ENCODE results near the gene AOPEP. TPM values are rescaled to one million over a fixed set of nuclear protein-coding genes. Genes with fewer than 3 reads are reported as not detected.

The AOPEP gene
- total and polyA plus RNA-seq, 11 donors: 105 to 310 (median 185) TPM

DNA sequence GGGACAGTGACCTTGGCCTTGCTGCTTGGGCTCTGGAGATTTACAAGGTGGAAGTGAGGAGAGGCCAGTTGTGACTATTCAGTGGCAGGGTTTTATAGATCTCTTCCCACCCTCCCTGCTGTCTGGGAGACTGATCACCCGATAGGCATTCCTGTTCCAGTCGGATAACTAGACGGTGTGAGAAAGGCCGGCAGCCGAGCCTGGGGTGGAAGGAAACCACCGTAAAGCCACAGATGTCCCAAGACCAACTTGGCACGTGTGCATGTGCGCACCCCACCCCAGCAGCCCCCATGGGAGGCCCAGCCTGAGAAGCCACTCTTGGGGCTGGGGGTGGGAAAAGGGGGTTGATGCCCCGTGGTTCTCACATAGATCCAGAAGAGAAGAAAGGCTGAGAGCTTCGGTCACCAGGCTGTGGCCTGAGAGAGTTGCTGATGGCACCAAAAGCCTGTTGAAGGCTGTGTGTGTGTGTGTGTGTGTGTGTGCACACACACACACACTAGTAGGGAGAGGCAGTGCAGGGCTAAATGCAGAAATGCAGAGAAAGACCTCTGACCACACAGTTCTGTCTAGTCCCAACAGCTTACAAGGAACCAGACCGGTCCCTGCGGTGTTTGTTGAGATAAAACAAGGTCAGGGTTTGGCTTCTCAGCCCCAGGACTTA is 365.2 kb downstream of the AOPEP start:
- peak in 1 of 5 donors; percentile 32 for DNase-seq
- Histone ChIP-seq H3K9me3 (no peaks in the 10 kb centered on the region), H3K27ac (peak overlapping the region; percentile 61 to 90 (median 82)), H3K4me3 (no peak overlapping the region), H3K27me3 (no peaks in the 10 kb centered on the region), H3K36me3 (peaks cover 0 to 46% (median 10%) of the 10 kb centered on the region in 9 donors), H3K4me1 (peaks cover 13 to 95% (median 78%) of the 10 kb centered on the region in 12 donors)
- ATAC-seq: peak in 2 of 4 donors; percentile 0 to 1
- whole genome bisulfite sequencing, 4 donors: 27 to 45% (median 35%) methylated on average over 12 of the region's 12 CpGs
- intact Hi-C loops (cut with DNase I): loop anchor here in 1 of 10 donors (5.0 kb wide), 1 partner anchor 74 kb away; no protein-coding TSS in a partner anchor
- TF ChIP-seq, protein P1, sequence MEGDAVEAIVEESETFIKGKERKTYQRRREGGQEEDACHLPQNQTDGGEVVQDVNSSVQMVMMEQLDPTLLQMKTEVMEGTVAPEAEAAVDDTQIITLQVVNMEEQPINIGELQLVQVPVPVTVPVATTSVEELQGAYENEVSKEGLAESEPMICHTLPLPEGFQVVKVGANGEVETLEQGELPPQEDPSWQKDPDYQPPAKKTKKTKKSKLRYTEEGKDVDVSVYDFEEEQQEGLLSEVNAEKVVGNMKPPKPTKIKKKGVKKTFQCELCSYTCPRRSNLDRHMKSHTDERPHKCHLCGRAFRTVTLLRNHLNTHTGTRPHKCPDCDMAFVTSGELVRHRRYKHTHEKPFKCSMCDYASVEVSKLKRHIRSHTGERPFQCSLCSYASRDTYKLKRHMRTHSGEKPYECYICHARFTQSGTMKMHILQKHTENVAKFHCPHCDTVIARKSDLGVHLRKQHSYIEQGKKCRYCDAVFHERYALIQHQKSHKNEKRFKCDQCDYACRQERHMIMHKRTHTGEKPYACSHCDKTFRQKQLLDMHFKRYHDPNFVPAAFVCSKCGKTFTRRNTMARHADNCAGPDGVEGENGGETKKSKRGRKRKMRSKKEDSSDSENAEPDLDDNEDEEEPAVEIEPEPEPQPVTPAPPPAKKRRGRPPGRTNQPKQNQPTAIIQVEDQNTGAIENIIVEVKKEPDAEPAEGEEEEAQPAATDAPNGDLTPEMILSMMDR (IDR thresholded peaks at IDR 0.05): no peak
- no peak for TF ChIP-seq POLR2A (IDR thresholded peaks at IDR 0.05)

DNA sequence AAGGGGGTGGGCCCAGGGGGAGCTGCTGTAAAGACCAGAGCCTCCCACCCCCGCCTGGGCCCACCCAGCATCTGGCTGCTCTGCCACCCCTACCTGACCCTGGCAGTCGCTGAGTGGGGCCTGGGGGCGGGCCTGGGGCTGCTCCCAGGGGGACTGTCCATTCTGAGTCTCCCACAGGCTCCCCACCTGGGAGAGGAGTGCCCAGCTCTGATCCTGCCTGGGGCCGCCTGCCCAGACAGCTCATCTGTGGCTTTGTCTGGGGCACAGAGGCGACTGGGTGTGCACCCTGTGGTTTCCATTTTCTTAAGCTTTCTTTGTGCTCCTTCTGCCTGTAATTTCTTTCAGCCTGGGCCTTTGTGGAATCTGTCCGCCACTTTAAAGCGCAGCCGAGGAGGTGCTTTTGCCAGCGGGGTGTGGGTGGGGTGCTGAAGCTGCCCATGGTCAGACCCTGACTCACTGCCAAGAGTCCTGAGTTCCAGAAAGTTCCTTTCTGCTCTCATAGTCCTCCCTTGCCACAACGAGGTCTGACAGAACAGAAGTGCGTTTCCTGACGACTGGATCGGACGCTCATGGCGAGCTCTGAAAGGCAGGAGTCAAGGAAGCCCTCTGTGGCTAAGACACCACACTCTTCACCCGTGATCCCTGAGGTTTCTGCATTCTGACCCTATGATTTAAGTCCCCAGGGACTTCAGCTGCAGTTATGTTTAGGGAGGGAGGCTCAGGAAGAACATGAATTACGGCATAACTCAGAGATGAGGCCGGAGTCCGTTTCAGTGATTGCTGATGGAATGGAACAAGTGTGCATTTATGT is 366.0 kb downstream of the AOPEP start:
- 39 to 51% (median 41%) methylated on average over 19 of the region's 19 CpGs for WGBS, 4 donors
- intact Hi-C loops (cut with DNase I): loop anchor here in 1 of 10 donors (5.0 kb wide), 1 partner anchor 75 kb away; no protein-coding TSS in a partner anchor
- TF ChIP-seq, protein P1 (IDR thresholded peaks at IDR 0.05): no peak
- TF ChIP-seq POLR2A (IDR thresholded peaks at IDR 0.05): no peak
- Histone ChIP-seq H3K36me3 (peaks cover 0 to 43% (median 8%) of the 10 kb centered on the region in 9 donors), H3K27me3 (no peaks in the 10 kb centered on the region), H3K4me1 (peaks cover 13 to 96% (median 78%) of the 10 kb centered on the region in 12 donors), H3K4me3 (no peak overlapping the region), H3K27ac (peak overlapping the region; percentile 61 to 90 (median 82)), H3K9me3 (no peaks in the 10 kb centered on the region)
- ATAC-seq (peak in 2 of 4 donors; percentile 1 to 3), DNase-seq (peak in 1 of 5 donors; percentile 49)

DNA sequence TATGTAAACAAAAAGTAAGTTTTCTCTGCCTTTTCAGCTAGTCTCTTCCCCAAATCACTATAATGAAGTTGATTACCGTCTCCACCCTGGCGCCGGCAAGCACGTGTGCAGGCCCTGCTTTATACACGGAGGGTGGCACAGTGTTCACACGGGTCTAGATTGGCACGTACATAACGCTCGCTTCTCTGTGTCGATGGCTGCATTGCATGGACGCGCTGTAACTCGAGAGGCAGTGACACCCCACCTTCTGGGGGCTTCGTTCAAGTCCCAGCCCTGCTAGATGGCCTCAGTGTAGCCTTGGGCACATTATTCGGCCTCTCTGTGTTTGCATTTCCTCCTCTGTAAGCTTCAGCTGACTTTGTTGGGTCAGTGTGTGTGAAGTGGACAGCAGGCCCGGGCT is 367.1 kb downstream of the AOPEP start:
- no peak for DNase-seq
- Histone ChIP-seq H3K4me3 (no peak overlapping the region), H3K27me3 (no peaks in the 10 kb centered on the region), H3K27ac (peak overlapping the region in 5 of 12 donors; percentile 2 to 86 (median 19)), H3K4me1 (peaks cover 13 to 96% (median 76%) of the 10 kb centered on the region in 12 donors), H3K36me3 (peaks cover 0 to 35% (median 8%) of the 10 kb centered on the region in 9 donors), H3K9me3 (no peaks in the 10 kb centered on the region)
- 88 to 90% (median 89%) methylated on average over 14 to 16 of the region's 16 CpGs for WGBS, 4 donors
- TF ChIP-seq, protein P1 (IDR thresholded peaks at IDR 0.05): no peak
- no peak for TF ChIP-seq POLR2A (IDR thresholded peaks at IDR 0.05)
- intact Hi-C loops (cut with DNase I): loop anchor here in 1 of 10 donors (5.0 kb wide), 1 partner anchor 76 kb away; no protein-coding TSS in a partner anchor
- no peak for ATAC-seq

DNA sequence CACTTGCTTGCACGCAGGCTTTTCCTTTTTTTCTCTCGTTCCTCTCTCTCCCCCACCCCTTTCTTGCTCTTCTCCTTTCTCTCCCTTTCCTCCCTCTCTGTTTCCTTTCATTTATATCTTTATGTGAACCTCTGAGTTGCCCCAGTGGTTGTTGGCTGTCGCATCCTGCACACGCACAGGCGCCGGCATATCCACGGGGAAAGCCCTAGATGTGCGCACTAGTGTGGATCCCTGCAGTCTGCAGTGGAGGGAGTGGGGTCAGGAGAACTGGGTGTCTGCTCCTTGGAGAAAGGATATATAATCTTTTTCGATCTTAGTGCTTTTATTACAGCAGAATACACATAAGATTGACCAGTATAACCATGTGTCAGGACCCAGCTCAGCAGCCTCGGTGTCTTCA is 367.5 kb downstream of the AOPEP start:
- TF ChIP-seq, protein P1 (IDR thresholded peaks at IDR 0.05): no peak
- TF ChIP-seq POLR2A (IDR thresholded peaks at IDR 0.05): no peak
- H3K9me3 ChIP-seq: no peaks in the 10 kb centered on the region
- intact Hi-C loops (cut with DNase I): loop anchor here in 1 of 10 donors (5.0 kb wide), 1 partner anchor 77 kb away; no protein-coding TSS in a partner anchor
- peaks cover 0 to 32% (median 5%) of the 10 kb centered on the region in 9 donors for H3K36me3 ChIP-seq
- no peak overlapping the region for H3K4me3 ChIP-seq
- WGBS, 4 donors: 86 to 91% (median 91%) methylated on average over 10 of the region's 10 CpGs
- peak overlapping the region in 4 of 12 donors; percentile 15 to 86 (median 50) for H3K27ac ChIP-seq
- DNase-seq (no peak), ATAC-seq (no peak)
- H3K4me1 ChIP-seq: peaks cover 13 to 96% (median 72%) of the 10 kb centered on the region in 12 donors
- no peaks in the 10 kb centered on the region for H3K27me3 ChIP-seq

All from heart left ventricle (tissue), 16 donors.